ENCODE results near the gene CASP9.

DNA sequence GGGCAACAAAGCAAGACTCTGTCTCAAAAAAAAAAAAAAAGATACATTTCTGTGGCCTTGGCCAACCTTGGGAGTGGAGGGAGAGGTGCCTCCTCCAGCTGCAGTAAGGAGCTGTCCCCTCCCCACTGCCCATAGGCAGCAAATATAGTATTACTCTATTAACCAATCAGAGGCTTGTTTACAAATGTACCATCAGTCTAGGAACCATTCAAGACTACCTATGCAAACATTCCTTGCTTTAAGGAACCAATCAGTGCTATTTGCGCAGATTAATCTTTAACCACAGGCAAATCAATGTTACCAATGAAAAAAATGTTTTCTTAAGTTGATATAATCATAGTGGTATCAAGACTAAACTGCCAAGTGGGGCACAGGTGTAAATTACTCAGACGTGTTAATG is 66.4 kb downstream of the CASP9 start:
- TF ChIP-seq, protein P1, sequence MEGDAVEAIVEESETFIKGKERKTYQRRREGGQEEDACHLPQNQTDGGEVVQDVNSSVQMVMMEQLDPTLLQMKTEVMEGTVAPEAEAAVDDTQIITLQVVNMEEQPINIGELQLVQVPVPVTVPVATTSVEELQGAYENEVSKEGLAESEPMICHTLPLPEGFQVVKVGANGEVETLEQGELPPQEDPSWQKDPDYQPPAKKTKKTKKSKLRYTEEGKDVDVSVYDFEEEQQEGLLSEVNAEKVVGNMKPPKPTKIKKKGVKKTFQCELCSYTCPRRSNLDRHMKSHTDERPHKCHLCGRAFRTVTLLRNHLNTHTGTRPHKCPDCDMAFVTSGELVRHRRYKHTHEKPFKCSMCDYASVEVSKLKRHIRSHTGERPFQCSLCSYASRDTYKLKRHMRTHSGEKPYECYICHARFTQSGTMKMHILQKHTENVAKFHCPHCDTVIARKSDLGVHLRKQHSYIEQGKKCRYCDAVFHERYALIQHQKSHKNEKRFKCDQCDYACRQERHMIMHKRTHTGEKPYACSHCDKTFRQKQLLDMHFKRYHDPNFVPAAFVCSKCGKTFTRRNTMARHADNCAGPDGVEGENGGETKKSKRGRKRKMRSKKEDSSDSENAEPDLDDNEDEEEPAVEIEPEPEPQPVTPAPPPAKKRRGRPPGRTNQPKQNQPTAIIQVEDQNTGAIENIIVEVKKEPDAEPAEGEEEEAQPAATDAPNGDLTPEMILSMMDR (conservative IDR thresholded peaks at IDR 0.05 in 1 of 2, IDR thresholded peaks at IDR 0.05 in 1 of 2; ENCODE audit: extremely low read depth in 1 of 2, insufficient read depth in 1 of 2, low read depth in 1 of 2, low read length in 2 of 2): no peak
- TF ChIP-seq EZH2 (IDR thresholded peaks at IDR 0.05; ENCODE audit: borderline replicate concordance, low read length): no peak

All from mammary epithelial cell (primary cell).